Hematopoietic multipotent progenitor cell (in vitro differentiated cells): ENCODE data around the gene CGB2. TPM values are rescaled to one million over a fixed set of nuclear protein-coding genes. Genes with fewer than 3 reads are reported as not detected.
"Not testable (repeated sequence)": the region's sequence is repeated elsewhere in the genome, so short reads cannot be mapped to it uniquely, and the experiment has no call there.

Experiments
- DNase-seq, 3 donors: peaks; one replicate each; pipeline ENCODE4 v3.0.0-alpha.2; 2011 to 2015; ENCODE audit warnings: low read depth in 2 of 3, low spot score in 2 of 3
- total RNA-seq: library from RNA; depleted of rRNA; stranded (reverse); fragments of >200 nt; gene quantifications from one replicate; pipeline ENCODE4 v1.2.3, GENCODE V29; 2012

The CGB2 gene
- total RNA-seq, 1 donor = not detected

DNA sequence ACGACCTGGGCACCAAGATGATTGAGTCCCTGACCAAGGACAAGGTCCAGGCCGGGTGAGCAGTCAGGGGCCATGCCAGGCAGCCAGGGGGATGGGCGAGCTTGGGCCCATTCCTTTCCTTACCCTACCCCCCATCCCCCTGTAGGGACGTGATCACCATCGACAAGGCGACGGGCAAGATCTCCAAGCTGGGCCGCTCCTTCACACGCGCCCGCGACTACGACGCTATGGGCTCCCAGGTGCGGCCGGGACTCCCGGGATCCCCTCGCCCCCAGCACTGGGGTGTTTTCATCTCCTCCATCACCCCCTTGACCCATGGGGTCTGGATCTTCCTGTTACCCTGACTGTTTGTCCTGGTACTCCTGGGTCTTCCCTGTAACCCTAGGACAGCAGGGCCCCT, 21.9 kb upstream of the CGB2 start:
- no peak for DNase-seq

DNA sequence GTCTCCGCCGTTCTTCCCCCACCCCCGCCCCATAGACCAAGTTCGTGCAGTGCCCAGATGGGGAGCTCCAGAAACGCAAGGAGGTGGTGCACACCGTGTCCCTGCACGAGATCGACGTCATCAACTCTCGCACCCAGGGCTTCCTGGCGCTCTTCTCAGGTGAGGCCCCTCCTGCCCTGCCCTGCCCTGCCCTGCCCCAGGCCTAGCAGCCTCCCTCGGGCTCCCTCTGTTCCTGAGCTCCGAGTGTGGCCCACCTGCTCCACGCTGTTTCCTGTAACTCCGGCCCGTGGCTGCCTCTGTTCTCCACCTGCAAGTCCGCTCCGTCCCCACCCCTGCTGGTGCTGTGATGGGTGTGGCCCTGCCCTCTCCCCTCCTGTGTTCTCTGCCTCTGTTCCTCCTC, 21.2 kb upstream of the CGB2 start:
- no peak for DNase-seq

DNA sequence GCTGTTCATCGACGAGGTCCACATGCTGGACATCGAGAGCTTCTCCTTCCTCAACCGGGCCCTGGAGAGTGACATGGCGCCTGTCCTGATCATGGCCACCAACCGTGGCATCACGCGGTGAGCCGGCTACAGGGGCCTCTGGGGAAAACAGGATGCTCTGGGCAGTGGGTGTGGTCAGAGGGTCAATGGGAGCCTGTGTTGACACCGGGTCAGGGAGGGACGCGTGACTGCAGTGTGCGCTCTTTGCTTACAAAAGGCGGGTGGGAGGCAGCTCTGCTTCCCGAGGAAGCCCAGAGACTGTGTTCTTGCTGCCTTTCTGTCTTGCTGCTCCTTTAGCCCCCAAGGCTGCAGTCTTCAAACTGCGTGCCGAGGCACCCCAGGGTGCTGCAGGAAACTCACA, 20.5 kb upstream of the CGB2 start:
- no peak for DNase-seq

DNA sequence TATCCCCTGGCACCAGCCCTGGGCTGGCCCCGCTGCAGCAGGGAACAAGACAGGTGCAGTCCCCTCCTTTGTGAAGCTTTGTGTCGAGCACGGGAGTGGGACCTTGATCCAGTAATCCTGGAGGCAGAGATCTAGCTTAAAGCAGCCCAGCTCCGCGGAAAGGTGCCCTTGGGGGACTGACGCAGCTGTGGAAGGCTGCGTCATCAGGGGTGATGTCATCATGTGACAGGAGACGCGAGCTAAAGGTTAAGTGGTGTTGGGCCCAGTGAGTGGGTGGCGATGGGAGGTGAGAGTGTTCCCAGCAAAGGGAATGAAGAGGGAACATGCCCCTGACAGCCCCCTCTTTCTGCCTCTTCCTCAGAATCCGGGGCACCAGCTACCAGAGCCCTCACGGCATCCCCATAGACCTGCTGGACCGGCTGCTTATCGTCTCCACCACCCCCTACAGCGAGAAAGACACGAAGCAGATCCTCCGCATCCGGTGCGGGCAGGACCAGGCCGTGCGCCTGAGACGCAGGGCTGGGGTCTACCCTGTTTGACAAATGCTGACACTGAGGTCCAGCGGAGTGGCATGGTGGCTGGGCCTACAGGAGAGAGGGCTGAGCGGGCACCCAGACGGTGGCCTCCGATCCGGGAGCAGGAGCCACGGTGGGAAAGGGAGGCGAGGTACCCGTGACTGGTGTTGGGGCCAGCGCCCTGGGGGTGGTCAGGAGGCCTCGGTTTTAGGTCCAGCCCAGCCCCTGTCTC, 17.4 kb upstream of the CGB2 start:
- no peak for DNase-seq

DNA sequence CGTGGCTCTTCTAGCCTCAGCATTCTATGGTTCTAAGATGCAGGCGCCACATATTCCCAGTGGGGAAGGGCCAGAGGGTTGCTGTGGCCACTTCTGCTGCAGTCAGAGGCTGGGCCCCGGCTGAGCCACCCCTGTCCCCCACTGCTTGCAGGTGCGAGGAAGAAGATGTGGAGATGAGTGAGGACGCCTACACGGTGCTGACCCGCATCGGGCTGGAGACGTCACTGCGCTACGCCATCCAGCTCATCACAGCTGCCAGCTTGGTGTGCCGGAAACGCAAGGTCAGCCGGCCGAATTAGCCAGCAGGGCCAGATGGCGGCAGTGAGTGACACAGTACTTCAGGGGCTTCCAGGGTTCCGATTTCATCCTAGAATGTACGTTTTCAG, 16.8 kb upstream of the CGB2 start:
- DNase-seq = no peak

DNA sequence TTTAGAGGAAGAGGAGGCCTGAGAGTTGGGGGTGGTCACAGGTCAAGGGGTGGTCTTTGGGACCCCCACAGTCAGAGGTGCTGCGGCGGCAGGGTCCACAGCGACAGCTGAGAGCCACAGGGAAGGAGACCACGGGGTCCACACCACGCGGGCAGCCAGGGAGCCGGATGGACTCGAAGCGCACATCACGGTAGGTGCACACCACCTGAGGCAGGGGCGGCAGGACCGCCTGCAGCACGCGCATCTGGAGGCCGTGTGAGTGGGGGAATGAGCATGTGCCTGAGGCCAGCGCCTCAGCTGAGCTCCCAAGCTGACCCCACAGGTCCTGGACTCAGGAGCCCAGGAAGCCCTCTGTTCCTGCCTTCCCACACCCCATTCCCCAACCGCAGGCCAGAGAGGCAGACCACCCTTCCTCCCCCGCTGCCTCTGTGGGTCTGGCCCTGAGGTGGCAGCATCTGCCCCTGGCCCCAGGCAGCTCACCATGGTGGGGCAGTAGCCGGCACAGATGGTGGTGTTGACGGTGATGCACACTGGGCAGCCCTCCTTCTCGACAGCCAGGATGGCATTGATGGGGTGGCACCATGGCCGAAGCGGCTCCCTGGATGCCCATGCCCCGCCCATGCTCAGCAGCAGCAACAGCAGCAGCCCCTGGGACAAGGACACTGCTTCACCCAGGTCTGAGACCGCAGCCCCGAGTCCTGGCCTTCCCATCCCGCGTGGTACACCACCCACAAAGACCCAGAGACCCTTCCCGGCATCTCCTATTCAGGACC, 15.4 kb upstream of the CGB2 start:
- no peak for DNase-seq

DNA sequence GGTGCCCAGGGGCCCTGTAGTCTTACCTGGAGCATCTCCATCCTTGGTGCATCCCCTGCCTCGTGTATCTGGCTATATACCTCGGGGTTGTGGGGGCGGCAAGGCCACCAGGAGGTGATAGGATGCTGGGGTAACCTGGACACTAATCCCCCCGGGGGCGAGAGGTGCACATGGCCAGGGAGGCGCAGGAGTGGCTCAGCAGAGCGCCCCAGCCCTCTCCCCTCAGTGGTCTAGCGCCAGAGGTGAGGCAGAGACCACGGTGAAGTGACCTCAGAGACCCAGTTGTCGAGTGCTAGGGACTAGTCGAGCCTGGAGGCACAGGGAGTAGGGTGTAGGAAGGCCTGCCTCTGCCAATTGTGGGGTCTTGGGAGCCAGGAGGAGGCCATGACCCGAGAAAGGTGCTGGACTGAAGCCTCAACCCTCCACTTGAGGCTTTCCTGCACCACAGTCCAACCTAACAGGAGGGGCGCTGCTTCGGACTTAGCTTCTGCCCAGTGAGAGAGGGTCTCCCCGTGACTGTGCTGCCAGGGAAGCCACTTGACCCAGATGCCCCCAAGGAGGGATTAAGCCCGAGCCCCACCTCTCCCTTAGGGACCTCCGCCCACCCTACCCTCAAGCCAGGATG, 14.5 kb upstream of the CGB2 start, which contains the start of gene LHB:
TSS of gene LHB (minus strand) at position 51 of the 625 bp plus-strand sequence. CDS start at position 41, 10 bp downstream.
- DNase-seq = no peak

DNA sequence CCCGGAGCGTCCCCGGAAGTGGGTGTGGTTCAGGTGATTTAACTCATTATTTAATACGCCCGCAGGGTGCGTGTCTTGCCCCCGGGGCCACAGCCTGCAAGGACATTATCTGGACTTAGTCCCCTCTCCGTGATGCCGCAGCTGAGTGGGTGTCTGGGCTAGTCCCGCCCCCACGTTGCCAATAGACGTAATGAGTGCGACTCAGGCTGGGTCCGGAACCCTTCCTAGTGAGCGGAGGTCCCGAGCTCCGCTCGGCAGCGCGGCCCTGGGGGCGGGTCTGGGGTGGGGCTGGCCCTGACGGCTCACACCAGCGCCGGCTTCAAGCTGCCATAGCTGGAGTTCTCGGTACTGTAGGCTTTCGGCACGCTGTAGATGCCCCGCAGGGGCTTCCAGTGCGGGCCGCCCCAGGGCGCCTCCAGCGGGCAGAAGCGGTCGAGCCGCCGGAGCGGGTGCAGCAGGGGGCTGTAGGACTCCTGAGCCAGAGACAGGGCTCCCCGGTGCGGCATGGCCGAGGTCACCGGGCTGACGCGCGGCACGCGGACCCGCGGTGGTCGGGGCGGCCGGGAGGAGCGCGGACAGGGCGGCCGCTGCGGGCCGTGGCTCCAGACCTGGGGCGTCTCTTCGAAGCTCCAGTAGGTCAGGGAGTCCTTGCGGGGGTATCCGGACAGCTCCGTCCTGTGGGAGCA, 13.9 kb upstream of the CGB2 start:
- DNase-seq = peak; percentile 28 to 73 (median 69)

DNA sequence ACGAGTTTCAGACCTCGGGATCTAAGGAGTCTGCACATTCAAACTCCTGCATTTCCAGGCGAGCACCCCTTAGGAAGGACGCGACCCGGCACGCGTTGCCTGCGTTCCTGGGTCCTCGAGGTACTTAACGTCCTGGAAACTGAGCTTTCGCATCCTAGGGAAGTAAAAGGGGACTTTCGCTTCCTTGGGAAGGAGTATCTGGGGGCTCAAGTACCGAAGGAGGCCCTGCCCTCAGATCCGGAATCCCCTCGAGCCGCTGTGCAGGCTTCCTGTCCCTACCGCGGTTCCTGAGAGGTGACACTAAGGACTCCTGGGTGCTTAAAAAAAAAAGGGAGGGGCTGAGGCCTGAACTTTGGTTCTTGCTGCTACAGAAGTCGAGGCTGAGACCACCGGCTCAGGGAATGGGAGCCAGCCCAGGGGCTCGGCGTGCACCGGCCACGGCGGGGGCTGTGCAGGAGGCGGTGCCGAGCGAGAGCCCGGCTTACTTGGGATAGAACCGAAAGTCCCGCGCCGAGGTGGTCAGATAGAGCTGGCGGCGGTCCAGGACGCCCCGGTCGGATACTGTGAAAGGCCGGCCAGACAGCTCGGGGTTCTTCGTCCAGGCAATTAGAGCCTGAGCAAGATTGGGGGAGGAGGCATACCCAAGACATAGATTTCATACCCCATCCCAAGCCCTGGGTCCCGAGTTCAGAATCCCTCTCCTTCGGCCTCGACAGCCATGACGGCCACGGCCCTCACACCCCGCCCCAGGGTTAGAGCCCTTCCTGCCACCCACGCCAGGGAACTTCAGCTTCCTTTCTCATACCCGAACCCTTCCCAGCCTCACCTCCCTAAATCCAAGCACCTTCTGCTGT, 13.1 kb upstream of the CGB2 start:
- peak in 1 of 3 donors; percentile 43 for DNase-seq

DNA sequence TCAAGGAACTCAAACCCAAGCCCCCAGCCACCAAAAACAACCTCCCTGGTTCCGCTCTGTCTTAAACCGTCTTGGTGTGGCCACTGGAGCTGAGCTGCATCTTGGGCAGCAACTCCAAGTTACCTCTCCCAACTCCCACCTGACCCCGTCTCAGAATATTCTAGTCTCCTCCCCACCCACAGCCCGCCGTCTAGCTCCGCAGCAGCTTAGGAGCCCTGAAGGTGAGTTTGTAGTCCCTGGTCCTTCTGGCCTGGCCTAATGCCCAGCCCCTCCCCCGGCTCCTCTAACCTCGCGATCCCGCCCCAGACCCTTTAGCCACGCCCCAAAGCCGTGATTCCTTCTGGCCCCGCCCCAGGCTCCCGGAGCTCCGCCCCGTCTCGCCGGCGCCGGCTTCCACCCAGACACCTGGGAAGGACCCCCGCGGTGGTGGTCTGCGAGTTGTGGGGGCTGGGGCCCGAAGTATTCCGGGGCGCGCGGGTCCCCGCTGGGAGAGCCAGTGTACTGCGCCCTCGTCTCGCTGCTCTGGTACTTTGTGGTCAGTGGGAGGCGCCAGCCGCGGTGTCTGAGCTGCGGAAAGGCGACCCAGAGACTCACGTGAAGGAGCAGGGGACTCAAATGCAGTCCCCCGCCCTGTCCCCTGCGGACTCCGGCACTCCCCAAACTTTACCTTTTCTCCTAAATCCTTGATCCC, 12.3 kb upstream of the CGB2 start:
- DNase-seq = peak in 2 of 3 donors; percentile 38 to 46

DNA sequence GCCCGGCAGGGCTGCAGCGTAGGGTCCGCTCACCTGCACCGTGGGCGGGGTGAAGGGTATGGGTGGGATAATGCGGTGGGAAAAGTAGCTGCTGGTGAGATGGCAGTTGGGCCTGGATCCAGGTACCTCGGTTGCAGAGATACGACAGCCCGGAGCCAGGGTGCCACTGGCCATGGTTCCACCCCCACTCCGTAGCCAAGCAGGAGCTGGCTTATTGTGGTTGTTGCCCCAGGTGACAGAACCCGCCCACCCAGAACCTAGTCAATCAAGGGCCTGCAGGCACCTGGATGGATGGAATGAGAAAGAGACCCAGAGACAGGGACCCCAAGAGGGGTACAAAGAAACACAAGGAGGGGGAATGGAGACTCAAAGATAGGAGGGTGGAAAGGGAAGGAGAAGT, 11.3 kb upstream of the CGB2 start:
- no peak for DNase-seq

DNA sequence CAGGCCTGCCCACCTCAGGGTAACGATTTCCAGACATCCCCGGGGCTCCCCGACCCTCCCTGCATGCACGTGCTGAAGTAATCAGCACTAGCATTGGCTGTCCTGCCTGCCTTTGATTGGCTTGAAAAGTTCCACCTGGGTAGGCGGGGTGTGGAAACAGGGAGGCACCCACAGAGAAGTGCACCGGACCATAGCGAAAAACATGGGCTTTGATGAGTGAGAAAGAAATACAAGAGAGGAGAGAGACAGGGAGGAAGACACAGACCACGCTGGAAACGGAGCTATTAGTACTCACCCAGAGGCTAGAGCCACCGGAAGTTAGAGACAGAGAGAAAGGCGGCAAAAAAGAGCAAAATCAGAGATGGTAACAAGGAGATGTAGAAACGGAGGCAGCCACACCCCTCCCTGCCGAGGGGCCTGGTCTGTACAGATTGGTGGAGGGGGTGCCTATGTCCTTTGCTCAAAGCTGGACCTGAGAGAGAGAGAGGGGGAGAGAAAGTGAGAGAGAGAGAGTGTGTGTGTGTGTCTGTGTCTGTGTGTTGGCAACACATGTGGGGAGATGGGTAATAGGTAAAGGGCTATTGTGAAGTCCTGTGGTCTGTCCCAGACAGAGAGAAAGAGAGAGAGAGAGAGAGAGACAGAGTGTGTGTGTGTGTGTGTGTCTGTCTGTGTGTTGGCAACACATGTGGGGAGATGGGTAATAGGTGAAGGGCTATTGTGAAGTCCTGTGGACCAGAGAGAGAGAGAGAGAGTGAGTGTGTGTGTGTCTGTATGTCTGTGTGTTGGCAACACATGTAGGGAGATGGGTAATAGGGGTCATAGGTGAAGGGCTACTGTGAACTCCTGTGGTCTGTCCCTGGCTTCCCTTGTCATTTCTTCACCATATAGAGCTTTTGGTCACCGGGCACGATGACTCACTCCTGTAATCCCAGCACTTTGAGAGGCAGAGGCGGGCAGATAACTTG, 10.5 kb upstream of the CGB2 start:
- no peak for DNase-seq

DNA sequence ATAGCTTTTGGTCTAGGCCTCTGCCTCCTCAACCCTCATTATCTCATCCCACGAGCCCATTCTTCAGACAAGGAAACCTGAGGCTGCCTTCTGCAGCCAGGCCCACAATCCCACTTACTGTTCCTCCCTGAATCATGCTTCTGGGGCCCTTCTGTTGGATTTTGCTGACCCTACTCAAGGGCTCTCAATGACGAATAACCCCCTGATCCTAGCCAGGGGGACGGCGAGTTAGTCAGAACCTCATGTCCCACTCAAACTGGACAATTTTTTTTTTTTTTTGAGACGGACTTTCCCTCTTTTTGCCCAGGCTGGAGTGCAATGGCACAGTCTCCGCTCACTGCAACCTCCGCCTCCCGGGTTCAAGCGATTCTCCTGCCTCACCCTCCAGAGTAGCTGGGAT, 9.6 kb upstream of the CGB2 start:
- DNase-seq = no peak

DNA sequence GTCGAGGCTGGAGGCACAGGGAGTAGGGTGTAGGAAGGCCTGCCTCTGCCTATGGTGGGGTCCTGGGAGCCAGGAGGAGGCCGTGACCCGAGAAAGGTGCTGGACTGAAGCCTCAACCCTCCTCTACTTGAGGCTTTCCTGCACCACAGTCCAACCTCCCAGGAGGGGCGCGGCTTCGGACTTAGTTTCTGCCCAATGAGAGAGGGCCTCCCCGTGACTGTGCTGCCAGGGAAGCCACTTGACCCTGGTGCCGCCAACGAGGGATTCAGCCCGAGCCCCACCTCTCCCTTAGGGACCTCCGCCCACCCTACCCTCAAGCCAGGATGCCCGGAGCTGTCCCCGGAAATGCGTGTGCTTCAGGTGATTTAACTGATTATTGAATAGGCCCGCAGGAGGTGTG, 7.5 kb upstream of the CGB2 start, which contains the start of gene CGB3:
TSS of gene CGB3 (minus strand) at position 101 of the 400 bp plus-strand sequence. CDS start 362 bp downstream, outside the sequence.
- DNase-seq = not testable (repeated sequence)

DNA sequence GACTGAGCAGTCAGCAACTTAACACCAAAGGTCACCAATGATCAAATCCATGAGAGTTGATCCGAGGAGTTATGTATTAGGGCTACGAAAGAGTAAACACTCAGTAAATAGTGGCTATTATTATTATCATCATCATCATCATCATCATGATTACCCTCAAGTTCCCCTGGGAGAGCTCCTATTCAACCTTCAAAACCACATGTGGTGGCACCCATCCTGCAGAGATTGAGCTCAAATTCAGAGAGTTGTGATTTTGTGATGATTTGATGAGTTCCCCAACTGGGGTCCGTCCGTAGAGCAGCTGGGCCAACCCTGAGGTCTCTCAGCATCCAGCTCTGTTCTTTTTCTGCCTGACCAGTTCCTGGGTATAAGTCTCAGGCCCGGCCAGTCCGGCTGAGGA, 6.6 kb upstream of the CGB2 start:
- DNase-seq = not testable (repeated sequence)

DNA sequence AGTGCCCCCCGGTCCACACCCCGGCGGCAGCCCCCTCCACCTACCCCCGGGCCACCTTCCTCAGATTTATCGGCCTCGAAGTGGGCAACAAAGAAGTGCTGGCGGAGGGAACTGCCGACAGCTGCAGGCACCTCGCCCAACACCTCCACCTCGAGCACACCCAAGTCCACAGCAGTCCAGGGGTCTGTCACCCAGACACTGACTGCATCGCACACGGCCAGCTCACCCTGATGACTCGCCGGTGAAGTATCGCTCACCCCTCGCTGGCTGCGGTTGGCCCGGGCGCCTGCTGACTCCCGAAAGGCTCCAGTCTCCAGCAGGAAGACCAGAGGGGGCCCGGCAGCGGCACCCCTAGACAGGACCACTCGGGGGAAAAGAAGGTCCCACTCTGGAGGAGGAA, 6.1 kb upstream of the CGB2 start:
- not testable (repeated sequence) for DNase-seq

DNA sequence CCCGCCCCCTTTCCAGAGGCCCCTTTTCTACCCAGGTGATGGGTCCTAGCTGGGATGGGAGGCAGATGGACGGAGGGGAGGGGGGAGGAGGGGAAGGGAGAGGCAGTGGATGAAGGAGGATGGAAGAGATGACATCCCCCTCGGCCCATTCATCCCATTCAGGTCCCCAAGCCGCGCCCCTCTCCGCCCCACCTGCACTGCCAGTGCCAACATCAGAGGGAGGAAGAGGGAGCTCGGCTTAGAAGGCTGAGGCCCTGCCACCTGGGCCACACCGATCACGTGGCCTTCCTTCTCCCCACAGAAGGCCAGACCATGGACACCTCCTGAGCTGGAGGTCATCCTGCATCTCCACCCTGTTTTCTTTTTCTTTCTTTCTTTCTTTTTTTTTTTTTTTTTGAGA, 3.0 kb upstream of the CGB2 start:
- DNase-seq = not testable (repeated sequence)

DNA sequence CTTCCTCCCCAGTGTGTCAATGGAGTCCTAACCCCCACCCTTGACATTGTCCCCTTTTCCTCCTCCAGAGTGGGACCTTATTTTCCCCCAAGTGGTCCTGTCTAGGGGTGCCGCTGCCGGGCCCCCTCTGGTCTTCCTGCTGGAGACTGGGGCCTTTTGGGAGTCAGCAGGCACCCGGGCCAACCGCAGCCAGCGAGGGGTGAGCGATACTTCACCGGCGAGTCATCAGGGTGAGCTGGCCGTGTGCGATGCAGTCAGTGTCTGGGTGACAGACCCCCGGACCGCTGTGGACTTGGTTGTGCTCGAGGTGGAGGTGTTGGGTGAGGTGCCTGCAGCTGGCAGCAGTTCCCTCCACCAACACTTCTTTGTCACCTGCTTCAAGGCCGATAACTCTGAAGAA, 1.9 kb upstream of the CGB2 start:
- not testable (repeated sequence) for DNase-seq
